ENCODE data around the gene MYRF.

MYRF gene

GRCh38 chr11:61833926-61834277 is 81.5 kb downstream of the MYRF start (continued):
- TF ChIP-seq ZNF518A (tag by site-specific recombination; conservative IDR thresholded peaks at IDR 0.05; ENCODE audit: low read depth): no peak

- H3K9me3 ChIP-seq (ENCODE audit: control insufficient read depth, insufficient read depth, low read depth, low read length): no peaks in the 10 kb centered on the region
- peak overlapping the region; percentile 11 for H3K27ac ChIP-seq (ENCODE audit: extremely low read depth, low read depth, low read length)
- H3K4me1 ChIP-seq (ENCODE audit: control insufficient read depth, insufficient read depth, low read length): peaks cover 8% of the 10 kb centered on the region; the same call in 1 of the 2 replicates
- H3K36me3 ChIP-seq (ENCODE audit: control insufficient read depth in 2 of 2, insufficient read depth in 1 of 2, low read length in 2 of 2): no peaks in the 10 kb centered on the region; a peak in 1 of 3 replicates
- H3K4me3 ChIP-seq (ENCODE audit: low read depth, low read length): no peak overlapping the region
- ChIA-PET CTCF (interaction anchor here (0.6 to 1.3 kb wide), 2 partner anchors 37 to 313 kb away, joined by 3 read pairs; no protein-coding TSS in a partner anchor), POLR2A (interaction anchor here (0.6 kb wide), 1 partner anchor 258 kb away, joined by 3 read pairs; no protein-coding TSS in a partner anchor)
- TF ChIP-seq GLIS1 (tag by site-specific recombination; IDR thresholded peaks at IDR 0.05): peak; percentile 30; the same call in 1 of the 2 replicates
- no peak for TF ChIP-seq BCL6B (tag by site-specific recombination; IDR thresholded peaks at IDR 0.05)
- TF ChIP-seq REST (tag by site-specific recombination; IDR thresholded peaks at IDR 0.05): no peak
- TF ChIP-seq ZNF202 (tag by site-specific recombination; IDR thresholded peaks at IDR 0.05; ENCODE audit: borderline replicate concordance): no peak
- TF ChIP-seq ZNF701 (tag by site-specific recombination; IDR thresholded peaks at IDR 0.05): no peak
- no peak for TF ChIP-seq PRDM6 (tag by site-specific recombination; IDR thresholded peaks at IDR 0.05)
- TF ChIP-seq HOXC10 (CRISPR knock-in tag; IDR thresholded peaks at IDR 0.05): no peak
- no peak for TF ChIP-seq KLF17 (tag by site-specific recombination; IDR thresholded peaks at IDR 0.05)
- no peak for TF ChIP-seq ZNF624 (tag by site-specific recombination; IDR thresholded peaks at IDR 0.05)
- TF ChIP-seq ZBTB48 (tag by site-specific recombination; IDR thresholded peaks at IDR 0.05): peak; percentile 63; the same call in 1 of the 2 replicates
- TF ChIP-seq ZNF350 (tag by site-specific recombination; IDR thresholded peaks at IDR 0.05): no peak
- no peak for TF ChIP-seq ZNF426 (tag by site-specific recombination; IDR thresholded peaks at IDR 0.05)
- no peak for TF ChIP-seq ZBTB7A (tag by site-specific recombination; IDR thresholded peaks at IDR 0.05; ENCODE audit: low read depth)
- no peak for TF ChIP-seq ZNF488 (tag by site-specific recombination; IDR thresholded peaks at IDR 0.05)
- TF ChIP-seq GLI2 (tag by site-specific recombination; IDR thresholded peaks at IDR 0.05; ENCODE audit: borderline replicate concordance, low read depth): no peak
- TF ChIP-seq ZNF423 (tag by site-specific recombination; IDR thresholded peaks at IDR 0.05): no peak
- no peak for TF ChIP-seq MEIS1 (CRISPR knock-in tag; IDR thresholded peaks at IDR 0.05; ENCODE audit: borderline replicate concordance)
- TF ChIP-seq KLF1 (tag by site-specific recombination; IDR thresholded peaks at IDR 0.05): 0 out of 2 replicates have a peak, but pooled peaks have one; percentile 8
- no peak for TF ChIP-seq ZNF311 (tag by site-specific recombination; IDR thresholded peaks at IDR 0.05; ENCODE audit: borderline replicate concordance)
- no peak for TF ChIP-seq ZNF561 (tag by site-specific recombination; IDR thresholded peaks at IDR 0.05; ENCODE audit: borderline replicate concordance)
These were observed 82.0 kb downstream of the MYRF start for GRCh38 chr11:61834278-61835048.
